GM19193 (cell line): ENCODE results near the gene DDX27.

ENCODE experiments used
- POLR2A ChIP-seq: IDR thresholded peaks from 4 replicates; pipeline ENCODE4 v1.6.1; 2011; ENCODE audit not compliant: insufficient read depth, insufficient read length; ENCODE audit errors: extremely low read depth

The DDX27 gene

DNA sequence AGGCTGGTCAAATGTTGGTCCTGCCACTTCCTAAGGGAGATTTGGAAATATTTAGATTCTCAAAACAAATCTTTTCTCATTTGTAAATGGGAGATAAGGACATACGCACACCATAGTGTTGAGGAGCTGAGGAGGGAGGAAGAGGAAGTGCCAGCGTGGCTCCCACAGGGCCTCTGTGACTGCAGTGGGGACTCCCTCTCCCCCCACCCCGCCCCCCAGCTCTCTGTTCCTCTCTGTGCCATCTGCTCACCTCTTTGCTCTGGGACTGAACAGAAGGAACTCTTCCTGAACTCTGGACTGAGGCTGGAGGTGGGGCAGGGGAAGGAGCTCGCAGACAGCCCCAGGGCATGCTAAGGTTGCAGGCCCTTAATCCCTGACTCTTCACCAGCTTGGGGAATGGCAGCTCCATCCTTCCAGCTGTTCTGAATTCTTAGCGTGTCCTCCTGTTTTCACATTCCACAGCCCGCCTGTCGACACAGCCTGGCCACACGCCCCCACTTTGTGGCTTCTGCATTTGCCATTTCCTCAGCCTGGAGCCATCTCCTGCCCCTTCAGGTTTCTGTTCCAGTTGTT, 11.4 kb downstream of the DDX27 start:
- no peak for TF ChIP-seq POLR2A

DNA sequence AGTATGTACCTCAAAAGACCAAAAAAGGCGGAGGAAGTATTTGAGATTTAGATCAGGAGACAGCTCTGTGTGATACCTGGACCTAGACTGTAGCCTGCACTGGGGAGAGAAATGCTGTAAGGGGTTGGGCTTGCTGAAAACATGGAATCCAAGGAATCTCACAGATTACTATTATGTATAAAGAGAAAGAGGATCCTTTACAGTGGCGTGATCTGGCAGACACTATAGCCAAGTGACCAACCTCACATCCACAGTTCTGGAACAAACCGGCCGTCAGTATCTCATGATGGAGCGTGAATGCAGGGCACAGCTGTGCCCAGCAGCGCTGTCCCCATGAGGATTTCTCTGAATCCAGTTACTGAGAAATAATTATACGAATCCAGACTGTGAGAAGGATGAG, 12.3 kb downstream of the DDX27 start:
- TF ChIP-seq POLR2A, result no peak

GRCh38 chr20:49233226-49233625, 14.0 kb downstream of the DDX27 start:
- no peak for TF ChIP-seq POLR2A

GRCh38 chr20:49234831-49235230, 15.6 kb downstream of the DDX27 start:
- no peak for TF ChIP-seq POLR2A

DNA sequence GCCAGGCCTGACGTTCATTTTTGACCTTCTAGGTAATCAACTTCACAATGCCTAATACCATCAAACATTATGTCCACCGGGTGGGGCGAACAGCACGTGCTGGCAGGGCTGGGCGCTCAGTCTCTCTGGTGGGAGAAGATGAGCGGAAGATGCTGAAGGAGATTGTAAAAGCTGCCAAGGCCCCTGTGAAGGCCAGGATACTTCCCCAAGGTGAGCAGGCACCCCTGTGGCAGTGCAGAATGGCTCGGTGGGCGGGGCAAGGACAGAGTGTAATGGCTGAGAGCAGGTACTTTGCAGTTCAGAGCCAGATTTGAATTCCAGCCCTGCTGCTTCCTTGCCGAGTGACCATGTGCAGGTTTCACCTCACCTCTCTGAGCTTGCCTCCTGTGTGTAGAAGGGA, 17.1 kb downstream of the DDX27 start:
- TF ChIP-seq POLR2A, result no peak

DNA sequence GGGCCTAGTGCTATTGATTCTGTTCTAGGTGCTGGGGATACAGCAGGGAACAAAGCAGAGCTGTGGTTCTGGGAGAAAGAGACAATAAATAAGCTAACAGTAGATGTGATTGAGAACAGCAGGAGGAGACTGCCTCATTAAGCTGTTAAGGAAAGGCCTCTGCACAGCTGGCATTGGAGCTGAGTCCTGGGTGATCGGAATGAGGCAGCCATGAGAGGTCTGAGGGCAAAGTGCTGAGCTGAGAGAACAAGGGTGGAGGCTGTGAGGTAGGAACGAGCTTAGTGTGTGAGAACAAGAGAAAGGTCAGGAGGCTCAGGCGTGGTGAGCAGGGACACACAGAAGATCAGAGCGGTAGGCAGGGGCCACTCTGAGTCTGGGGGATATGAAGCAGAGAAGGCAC, 18.3 kb downstream of the DDX27 start:
- no peak for TF ChIP-seq POLR2A

DNA sequence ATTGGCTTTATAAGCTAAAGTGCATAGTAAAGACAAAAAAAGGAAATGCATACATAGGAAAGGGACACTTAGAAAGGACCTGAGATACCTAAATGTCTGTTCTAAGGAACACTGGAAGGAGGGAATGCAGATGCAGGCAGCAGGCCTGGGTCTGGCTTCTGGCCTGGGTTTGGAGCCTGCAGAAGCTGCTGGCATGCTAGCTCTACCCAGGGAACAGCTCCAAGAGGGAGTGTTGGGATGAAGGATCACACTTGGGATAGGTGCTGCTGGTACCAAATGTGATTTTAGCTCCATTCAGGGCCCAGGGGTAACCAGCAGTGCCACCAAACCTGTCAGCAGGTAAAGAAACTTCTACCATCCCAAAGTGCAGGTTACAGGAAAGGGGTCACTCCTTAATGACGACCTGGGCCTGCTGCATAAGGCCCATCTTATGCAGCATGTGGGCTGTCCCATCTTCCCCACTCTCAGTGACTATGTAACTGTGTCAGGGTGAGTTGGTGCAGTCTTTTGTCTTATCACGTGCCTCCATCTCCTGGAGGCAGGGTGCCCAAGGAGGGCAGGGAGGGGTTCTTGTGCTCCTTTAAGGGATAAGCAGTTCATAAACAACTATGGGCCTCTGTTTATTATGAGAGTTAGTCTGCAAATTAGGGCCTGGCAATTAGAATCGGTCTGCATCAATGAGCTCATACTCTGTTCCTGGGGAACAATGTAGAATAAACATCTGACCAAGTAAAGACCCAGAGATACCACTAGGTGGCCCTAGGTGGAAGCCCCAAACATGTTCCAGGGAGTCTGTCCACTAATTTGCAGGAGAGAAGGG, 26.9 kb downstream of the DDX27 start:
- peak; percentile 51 for TF ChIP-seq POLR2A

DNA sequence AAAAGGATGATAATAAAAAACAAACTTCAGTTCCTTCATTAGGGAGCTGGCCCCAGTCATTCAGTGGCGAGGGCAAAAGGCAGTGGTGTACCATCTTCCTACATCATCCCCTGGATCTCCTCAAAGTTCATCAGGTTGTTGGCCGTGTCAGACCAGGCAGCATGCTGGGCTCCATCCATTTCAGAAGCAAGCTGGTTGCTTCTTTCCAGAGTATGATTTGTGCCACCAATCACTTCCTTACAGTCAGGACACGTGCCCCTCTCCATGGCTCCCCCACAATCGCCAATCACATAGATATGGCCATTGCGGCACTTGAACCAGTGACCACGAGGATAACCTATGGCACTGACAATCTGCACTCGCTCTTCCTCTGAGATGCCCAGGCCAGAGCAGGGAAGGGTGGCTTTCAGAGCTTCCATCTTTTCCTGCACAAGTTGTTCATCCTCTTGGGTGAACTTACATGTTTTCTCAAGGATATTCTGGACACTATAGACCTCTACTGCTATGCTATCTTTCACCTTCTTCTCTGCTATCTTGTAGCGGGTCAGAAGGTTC, 28.0 kb downstream of the DDX27 start:
- no peak for TF ChIP-seq POLR2A

DNA sequence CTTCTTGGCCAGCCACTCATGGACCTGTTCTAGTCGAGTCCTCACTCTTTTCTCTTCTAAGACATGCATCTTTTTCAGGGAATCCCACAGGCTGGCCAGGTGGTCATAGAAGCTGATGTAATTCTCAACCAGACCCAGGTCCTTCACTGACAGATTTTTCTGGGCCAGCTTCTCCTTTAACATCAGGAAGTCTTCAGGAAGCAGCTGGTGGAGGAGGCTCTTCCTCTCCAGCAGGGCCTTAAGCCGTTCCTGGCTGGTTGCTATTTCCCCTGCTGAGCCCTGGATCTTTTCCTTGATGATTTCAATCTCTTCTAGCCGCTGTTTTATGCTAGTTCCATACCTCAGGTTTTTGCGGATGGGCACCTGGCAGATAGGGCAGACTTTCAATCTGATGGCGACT, 28.6 kb downstream of the DDX27 start:
- no peak for TF ChIP-seq POLR2A

- no peak for TF ChIP-seq POLR2A
These were observed 29.1 kb downstream of the DDX27 start for GRCh38 chr20:49248301-49248700.

DNA sequence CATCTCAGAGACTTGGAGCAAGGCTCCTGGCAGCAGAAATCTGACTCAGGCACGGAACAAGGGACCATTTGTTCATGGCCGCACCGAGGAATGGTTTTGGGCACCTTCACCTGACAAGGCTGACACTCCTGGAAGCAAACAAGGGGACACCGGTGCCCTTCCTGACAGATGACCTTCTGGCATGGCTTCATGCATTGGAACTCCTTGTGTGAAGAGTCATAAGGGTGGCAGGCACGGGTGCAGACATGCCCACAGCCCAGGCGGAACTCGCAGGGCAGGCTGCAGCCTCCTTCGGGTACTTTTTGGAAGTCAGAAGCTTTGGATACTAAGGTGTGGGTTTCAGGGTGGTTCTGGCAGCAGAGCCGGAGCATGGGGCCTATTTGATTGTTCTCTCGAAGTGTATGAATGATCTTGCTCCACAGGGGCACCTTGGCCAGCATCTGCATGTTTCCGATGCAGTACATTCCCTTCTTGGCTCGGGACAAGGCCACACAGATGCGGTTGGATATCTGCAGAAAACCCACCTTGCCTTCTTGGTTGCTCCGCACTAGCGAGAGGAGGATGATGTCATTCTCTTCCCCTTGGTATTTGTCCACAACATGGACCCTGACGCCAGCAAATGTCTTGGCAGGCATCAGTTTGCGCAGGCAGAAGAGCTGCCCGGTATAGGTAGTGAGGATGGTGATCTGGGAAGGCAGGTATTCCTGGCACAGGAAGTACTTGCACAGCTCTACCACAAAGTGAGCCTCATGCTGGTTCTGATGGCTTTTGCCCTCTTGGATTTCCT, 29.9 kb downstream of the DDX27 start:
- TF ChIP-seq POLR2A, result no peak

DNA sequence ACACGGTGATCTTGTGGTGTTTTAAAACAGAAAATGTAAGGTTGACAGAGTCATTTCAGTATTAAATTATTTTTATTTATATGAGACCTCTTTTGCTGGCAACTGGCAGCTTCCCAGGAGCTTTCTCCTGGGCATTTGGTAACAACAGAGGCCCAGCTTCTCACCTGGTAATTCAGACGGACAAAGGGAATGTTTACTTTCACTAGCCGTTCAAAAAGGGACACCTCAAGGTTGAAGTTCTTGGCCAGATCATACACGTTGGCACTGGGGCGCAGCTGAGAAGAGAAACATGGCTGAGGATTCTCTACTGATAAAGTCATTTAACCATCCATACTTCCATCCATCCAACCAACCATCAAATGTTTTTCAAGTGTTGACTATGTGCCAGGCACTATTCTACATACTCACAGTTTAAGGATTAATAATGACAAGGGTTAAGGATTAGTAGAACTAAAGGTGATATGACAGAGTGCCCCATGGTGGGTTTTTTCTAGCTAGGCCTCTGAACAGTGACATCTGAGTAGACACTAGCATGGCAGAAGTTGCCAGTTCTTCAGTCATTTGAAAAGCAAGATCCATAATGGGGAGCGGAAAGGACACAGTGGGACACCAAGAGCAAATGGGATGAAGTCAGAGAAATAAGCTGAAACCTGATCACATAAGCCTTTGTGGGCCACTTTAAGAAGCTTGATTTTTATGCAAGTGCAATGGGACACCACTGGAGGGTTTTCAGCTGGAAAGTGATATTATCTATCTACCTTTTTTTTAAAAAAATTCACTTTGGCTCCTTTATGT, 33.5 kb downstream of the DDX27 start:
- TF ChIP-seq POLR2A, result no peak

GRCh38 chr20:49256261-49256660, 37.0 kb downstream of the DDX27 start:
- no peak for TF ChIP-seq POLR2A

DNA sequence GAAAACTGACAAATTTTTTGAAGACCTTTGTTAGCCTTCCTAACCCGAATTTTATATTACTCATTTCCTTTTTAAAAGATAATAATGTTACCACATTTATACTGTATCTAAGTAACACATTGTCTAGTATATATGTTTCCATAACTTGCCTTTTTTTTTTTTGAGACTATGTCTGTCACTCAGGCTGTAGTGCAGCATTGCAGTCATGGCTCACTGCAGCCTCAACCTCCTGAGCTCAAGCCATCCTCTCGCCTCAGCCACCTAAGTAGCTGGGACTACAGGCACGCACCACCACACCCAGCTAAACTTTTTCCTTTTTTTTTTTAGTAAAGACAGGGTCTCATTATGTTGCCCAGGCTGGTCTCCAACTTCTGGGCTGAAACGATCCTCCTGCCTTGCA, 40.1 kb downstream of the DDX27 start:
- no peak for TF ChIP-seq POLR2A

- no peak for TF ChIP-seq POLR2A
These were observed 40.6 kb downstream of the DDX27 start for GRCh38 chr20:49259799-49260198.
